ENCODE measurements around the gene OGFOD2. TPM values are rescaled to one million over a fixed set of nuclear protein-coding genes. Genes with fewer than 3 reads are reported as not detected.

Gene OGFOD2
- total and polyA plus RNA-seq, 3 donors from 2014 or later: 35.0 to 56.5 (median 47.2) TPM

GRCh38 chr12:122956035-122956434 is 19.0 kb upstream of the OGFOD2 start:
- TF ChIP-seq CTCF (IDR thresholded peaks at IDR 0.05): no peak
- TF ChIP-seq POLR2A (IDR thresholded peaks at IDR 0.05): no peak

GRCh38 chr12:122958198-122958888 is 16.7 kb upstream of the OGFOD2 start:
- Histone ChIP-seq H3K27me3 (no peaks in the 10 kb centered on the region), H3K27ac (peak overlapping the region in 1 of 2 donors; percentile 7), H3K4me3 (no peak overlapping the region), H3K9me3 (no peaks in the 10 kb centered on the region), H3K4me1 (peaks cover 19% of the 10 kb centered on the region), H3K36me3 (ENCODE audit: low read depth, missing control alignments) (no peaks in the 10 kb centered on the region)
- intact Hi-C loops (cut with DNase I; ENCODE audit: low total_unique reads): no loop called here
- 70 to 84% methylated on average over 5 of the region's 5 CpGs for WGBS, 2 donors
- no peak for DNase-seq
- TF ChIP-seq POLR2A (IDR thresholded peaks at IDR 0.05): no peak
- no peak for TF ChIP-seq CTCF (IDR thresholded peaks at IDR 0.05)

More at GRCh38 chr12:122956035-122956434, 19.0 kb upstream of the OGFOD2 start:
- Histone ChIP-seq H3K27ac (no peak overlapping the region), H3K4me3 (no peak overlapping the region), H3K27me3 (no peaks in the 10 kb centered on the region), H3K9me3 (no peaks in the 10 kb centered on the region), H3K4me1 (no peaks in the 10 kb centered on the region), H3K36me3 (ENCODE audit: low read depth, missing control alignments) (no peaks in the 10 kb centered on the region)
- no peak for DNase-seq
- intact Hi-C loops (cut with DNase I; ENCODE audit: low total_unique reads): no loop called here
- WGBS, 2 donors: 64 to 67% methylated on average over 2 of the region's 2 CpGs

- Histone ChIP-seq H3K27me3 (no peaks in the 10 kb centered on the region), H3K27ac (no peak overlapping the region), H3K4me3 (no peak overlapping the region), H3K36me3 (ENCODE audit: low read depth, missing control alignments) (no peaks in the 10 kb centered on the region), H3K9me3 (no peaks in the 10 kb centered on the region), H3K4me1 (peaks cover 31% of the 10 kb centered on the region)
- TF ChIP-seq CTCF (IDR thresholded peaks at IDR 0.05) (no peak), POLR2A (IDR thresholded peaks at IDR 0.05) (no peak)
- no peak for DNase-seq
- WGBS, 2 donors: 92 to 93% methylated on average over 28 to 35 of the region's 35 CpGs
- intact Hi-C loops (cut with DNase I; ENCODE audit: low total_unique reads): no loop called here
Observed at GRCh38 chr12:122959566-122960192, 15.4 kb upstream of the OGFOD2 start.

- no peaks in the 10 kb centered on the region for H3K27me3 ChIP-seq
- 85 to 86% methylated on average over 8 of the region's 8 CpGs for WGBS, 2 donors
- no peak overlapping the region for H3K27ac ChIP-seq
- intact Hi-C loops (cut with DNase I; ENCODE audit: low total_unique reads): no loop called here
- no peak overlapping the region for H3K4me3 ChIP-seq
- H3K4me1 ChIP-seq: peaks cover 36% of the 10 kb centered on the region
- no peak for DNase-seq
- H3K9me3 ChIP-seq: no peaks in the 10 kb centered on the region
- TF ChIP-seq POLR2A (IDR thresholded peaks at IDR 0.05): no peak
- TF ChIP-seq CTCF (IDR thresholded peaks at IDR 0.05): no peak
- no peaks in the 10 kb centered on the region for H3K36me3 ChIP-seq (ENCODE audit: low read depth, missing control alignments)
Observed at GRCh38 chr12:122960193-122960569, 14.9 kb upstream of the OGFOD2 start.
